NT2/D1 (cell line): ENCODE data around the gene TOM1.

Source experiments
- SUZ12 ChIP-seq: IDR thresholded peaks from 2 replicates; pipeline ENCODE4 v1.6.1; 2011; ENCODE audit not compliant: insufficient read length, insufficient read depth; ENCODE audit errors: extremely low read depth
- YY1 ChIP-seq: IDR thresholded peaks from 2 replicates; pipeline ENCODE4 v1.6.1; 2011; ENCODE audit not compliant: insufficient read length, insufficient read depth
- ZNF274 ChIP-seq: IDR thresholded peaks from 2 replicates; pipeline ENCODE4 v1.6.1; 2011; ENCODE audit warnings: mild to moderate bottlenecking, low read depth, low read length

- TF ChIP-seq SUZ12 (no peak), ZNF274 (no peak), YY1 (no peak)
Measured at GRCh38 chr22:35335936-35336781, 36.5 kb downstream of the TOM1 start.
